Activated naive CD8-positive, alpha-beta T cell treated with anti-CD3 and anti-CD28 coated beads, Interleukin-2, amount 50 U/mL, for 24 hours (primary cell): ENCODE data around the gene LILRB3.
"Not testable (repeated sequence)": the region's sequence is repeated elsewhere in the genome, so short reads cannot be mapped to it uniquely, and the experiment has no call there.

ENCODE experiments used
- ATAC-seq: fragments of 150-1000 bp; cut with Tn5 transposase; one replicate; pipeline ENCODE4 v1.10.0; 2021
- DNase-seq: peaks from one replicate; pipeline ENCODE4 v3.0.0; 2021
- H3K27ac Mint-ChIP-seq: one replicate; pipeline ENCODE4 v1.8.0; 2021; ENCODE audit warnings: mild to moderate bottlenecking, mixed read lengths
- H3K27me3 Mint-ChIP-seq: one replicate; pipeline ENCODE4 v1.8.0; 2021; ENCODE audit warnings: mixed read lengths
- H3K36me3 Mint-ChIP-seq: one replicate; pipeline ENCODE4 v1.8.0; 2021; ENCODE audit warnings: low read depth, mixed read lengths
- H3K4me1 Mint-ChIP-seq: one replicate; pipeline ENCODE4 v1.8.0; 2021; ENCODE audit warnings: mixed read lengths
- H3K4me3 Mint-ChIP-seq: one replicate; pipeline ENCODE4 v1.8.0; 2021; ENCODE audit warnings: mild to moderate bottlenecking, moderate library complexity, mixed read lengths
- H3K9me3 Mint-ChIP-seq: one replicate; pipeline ENCODE4 v1.8.0; 2021; ENCODE audit warnings: mixed read lengths

LILRB3 gene

GRCh38 chr19:54252845-54253244 is 30.0 kb upstream of the LILRB3 start:
- H3K36me3 Mint-ChIP-seq, result no peaks in the 10 kb centered on the region
- no peak overlapping the region for H3K4me3 Mint-ChIP-seq
- H3K9me3 Mint-ChIP-seq, result no peaks in the 10 kb centered on the region
- peaks cover 7% of the 10 kb centered on the region for H3K4me1 Mint-ChIP-seq
- no peak for ATAC-seq
- DNase-seq, result no peak
- H3K27me3 Mint-ChIP-seq, result peaks cover 16% of the 10 kb centered on the region
- no peak overlapping the region for H3K27ac Mint-ChIP-seq

GRCh38 chr19:54252243-54252642 is 29.4 kb upstream of the LILRB3 start:
- Mint-ChIP-seq H3K36me3 (no peaks in the 10 kb centered on the region), H3K9me3 (no peaks in the 10 kb centered on the region), H3K27ac (no peak overlapping the region), H3K4me3 (no peak overlapping the region), H3K4me1 (peaks cover 11% of the 10 kb centered on the region), H3K27me3 (peaks cover 11% of the 10 kb centered on the region)
- ATAC-seq, result no peak
- DNase-seq, result no peak

GRCh38 chr19:54248016-54248601 is 25.3 kb upstream of the LILRB3 start:
- peaks cover 11% of the 10 kb centered on the region for H3K4me1 Mint-ChIP-seq
- no peaks in the 10 kb centered on the region for H3K36me3 Mint-ChIP-seq
- no peak overlapping the region for H3K4me3 Mint-ChIP-seq
- ATAC-seq (peak; percentile 92), DNase-seq (peak; percentile 38)
- no peaks in the 10 kb centered on the region for H3K9me3 Mint-ChIP-seq
- no peak overlapping the region for H3K27ac Mint-ChIP-seq
- peaks cover 17% of the 10 kb centered on the region for H3K27me3 Mint-ChIP-seq

GRCh38 chr19:54247106-54247930 is 24.5 kb upstream of the LILRB3 start:
- Mint-ChIP-seq H3K27ac (no peak overlapping the region), H3K36me3 (no peaks in the 10 kb centered on the region), H3K4me3 (no peak overlapping the region), H3K9me3 (no peaks in the 10 kb centered on the region), H3K4me1 (peaks cover 13% of the 10 kb centered on the region), H3K27me3 (peaks cover 20% of the 10 kb centered on the region)
- ATAC-seq (no peak), DNase-seq (no peak)

- no peaks in the 10 kb centered on the region for H3K9me3 Mint-ChIP-seq
- H3K4me3 Mint-ChIP-seq, result no peak overlapping the region
- ATAC-seq, result no peak
These were observed 23.1 kb upstream of the LILRB3 start for GRCh38 chr19:54245936-54246335.

GRCh38 chr19:54243809-54244208 is 21.0 kb upstream of the LILRB3 start:
- H3K4me3 Mint-ChIP-seq, DNase-seq, H3K9me3 Mint-ChIP-seq, H3K36me3 Mint-ChIP-seq, H3K27ac Mint-ChIP-seq, ATAC-seq: not testable (repeated sequence)
- peaks cover 13% of the 10 kb centered on the region for H3K4me1 Mint-ChIP-seq
- H3K27me3 Mint-ChIP-seq, result peaks cover 19% of the 10 kb centered on the region

More at GRCh38 chr19:54245936-54246335, 23.1 kb upstream of the LILRB3 start:
- Mint-ChIP-seq H3K4me1 (peaks cover 13% of the 10 kb centered on the region), H3K27me3 (peaks cover 23% of the 10 kb centered on the region), H3K36me3 (no peaks in the 10 kb centered on the region), H3K27ac (no peak overlapping the region)
- no peak for DNase-seq

- not testable (repeated sequence) for DNase-seq, H3K27ac Mint-ChIP-seq, H3K36me3 Mint-ChIP-seq, H3K9me3 Mint-ChIP-seq, H3K4me3 Mint-ChIP-seq, ATAC-seq, H3K4me1 Mint-ChIP-seq
- peaks cover 19% of the 10 kb centered on the region for H3K27me3 Mint-ChIP-seq
These were observed 19.8 kb upstream of the LILRB3 start, which contains the start of gene LILRA6 for GRCh38 chr19:54242646-54243045. TSS of gene LILRA6 (minus strand) at chr19:54242790.

- H3K4me1 Mint-ChIP-seq, H3K9me3 Mint-ChIP-seq, DNase-seq, H3K4me3 Mint-ChIP-seq, H3K36me3 Mint-ChIP-seq, H3K27ac Mint-ChIP-seq, ATAC-seq: not testable (repeated sequence)
- peaks cover 19% of the 10 kb centered on the region for H3K27me3 Mint-ChIP-seq
These were observed 19.4 kb upstream of the LILRB3 start for GRCh38 chr19:54242234-54242633.

GRCh38 chr19:54240372-54241336 is 17.8 kb upstream of the LILRB3 start:
- H3K4me3 Mint-ChIP-seq, ATAC-seq, H3K27ac Mint-ChIP-seq, DNase-seq, H3K36me3 Mint-ChIP-seq, H3K9me3 Mint-ChIP-seq, H3K4me1 Mint-ChIP-seq: not testable (repeated sequence)
- peaks cover 19% of the 10 kb centered on the region for H3K27me3 Mint-ChIP-seq

GRCh38 chr19:54239491-54240371 is 16.9 kb upstream of the LILRB3 start:
- peaks cover 18% of the 10 kb centered on the region for H3K27me3 Mint-ChIP-seq
- H3K36me3 Mint-ChIP-seq, H3K27ac Mint-ChIP-seq, H3K9me3 Mint-ChIP-seq, H3K4me3 Mint-ChIP-seq, DNase-seq, H3K4me1 Mint-ChIP-seq: not testable (repeated sequence)
- peak; percentile 47 for ATAC-seq

- Mint-ChIP-seq H3K36me3 (no peaks in the 10 kb centered on the region), H3K27me3 (peaks cover 29% of the 10 kb centered on the region), H3K27ac (no peak overlapping the region), H3K4me1 (peaks cover 6% of the 10 kb centered on the region), H3K4me3 (no peak overlapping the region), H3K9me3 (no peaks in the 10 kb centered on the region)
- no peak for ATAC-seq
- DNase-seq, result no peak
These were observed 11.1 kb upstream of the LILRB3 start for GRCh38 chr19:54233941-54234340.

- peaks cover 33% of the 10 kb centered on the region for H3K27me3 Mint-ChIP-seq
- H3K27ac Mint-ChIP-seq, result no peak overlapping the region
- H3K4me1 Mint-ChIP-seq, result peaks cover 6% of the 10 kb centered on the region
- H3K9me3 Mint-ChIP-seq, result no peaks in the 10 kb centered on the region
- H3K4me3 Mint-ChIP-seq, result no peak overlapping the region
- DNase-seq, result peak; percentile 96
- ATAC-seq, result peak; percentile 95
- H3K36me3 Mint-ChIP-seq, result no peaks in the 10 kb centered on the region
These were observed 8.5 kb upstream of the LILRB3 start for GRCh38 chr19:54231077-54231931.

- Mint-ChIP-seq H3K9me3 (no peaks in the 10 kb centered on the region), H3K27me3 (peaks cover 33% of the 10 kb centered on the region), H3K36me3 (no peaks in the 10 kb centered on the region), H3K4me3 (no peak overlapping the region), H3K27ac (no peak overlapping the region), H3K4me1 (peaks cover 6% of the 10 kb centered on the region)
- ATAC-seq (no peak), DNase-seq (no peak)
These were observed 7.2 kb upstream of the LILRB3 start for GRCh38 chr19:54230031-54230430.
